Spleen (tissue), 11 donors: Measurements from ENCODE around the gene MAMLD1. TPM values are rescaled to one million over a fixed set of nuclear protein-coding genes. Genes with fewer than 3 reads are reported as not detected.

ENCODE experiments used
- DNase-seq: peaks from one replicate; pipeline ENCODE4 v3.0.0-alpha.2; 2020
- H3K27ac ChIP-seq, 8 donors: fragments of 200-600 bp; sonication (generic) in 7 of 8; 1 replicate in 4 of 8; 2 replicates in 4 of 8; pipeline versions ENCODE4 v1.5.0 to v1.8.0; 2016 to 2021; ENCODE audit warnings: inconsistent platforms in 4 of 8, mild to moderate bottlenecking in 4 of 8, moderate library complexity in 1 of 8
- H3K27me3 ChIP-seq, 7 donors: fragments of 200-600 bp; sonication (generic) in 6 of 7; replicated peaks in 1 of 7; 1 replicate in 4 of 7; 2 replicates in 3 of 7; pipeline versions ENCODE4 v1.5.0 to v1.8.0; 2016 to 2021; ENCODE audit warnings: inconsistent platforms in 3 of 7, mild to moderate bottlenecking in 1 of 7
- H3K36me3 ChIP-seq, 6 donors: fragments of 200-600 bp; sonication (generic) in 5 of 6; 1 replicate in 4 of 6; 2 replicates in 2 of 6; pipeline versions ENCODE4 v1.5.0 to v1.8.0; 2016 to 2021; ENCODE audit warnings: inconsistent platforms in 2 of 6
- H3K4me1 ChIP-seq, 6 donors: fragments of 200-600 bp; sonication (generic) in 5 of 6; 1 replicate in 3 of 6; 2 replicates in 3 of 6; pipeline versions ENCODE4 v1.5.0 to v1.8.0; 2016 to 2021; ENCODE audit warnings: inconsistent platforms in 3 of 6
- H3K4me3 ChIP-seq, 8 donors: fragments of 200-600 bp; sonication (generic) in 7 of 8; 1 replicate in 4 of 8; 2 replicates in 4 of 8; pipeline versions ENCODE4 v1.5.0 to v1.8.0; 2016 to 2021; ENCODE audit warnings: inconsistent platforms in 4 of 8, mild to moderate bottlenecking in 4 of 8, moderate library complexity in 2 of 8
- H3K9me3 ChIP-seq, 8 donors: fragments of 200-600 bp; sonication (generic) in 7 of 8; 1 replicate in 4 of 8; 2 replicates in 4 of 8; pipeline versions ENCODE4 v1.5.0 to v1.8.0; 2016 to 2021; ENCODE audit warnings: inconsistent platforms in 4 of 8
- CTCF ChIP-seq, 11 experiments: fragments of 200-600 bp in 7 of 11; fragments of 450-650 bp in 4 of 11; sonication (generic) in 4 of 11; IDR thresholded peaks in 8 of 11; conservative IDR thresholded peaks in 3 of 11; 1 replicate in 7 of 11; 2 replicates in 4 of 11; pipeline versions ENCODE4 v1.4.0 to v1.8.0; 2016 to 2021; ENCODE audit warnings: antibody characterized with exemption in 11 of 11, inconsistent platforms in 4 of 11, mild to moderate bottlenecking in 1 of 11
- POLR2A ChIP-seq, 3 donors: fragments of 450-650 bp; IDR thresholded peaks; one replicate each; pipeline ENCODE4 v1.5.1; 2017; ENCODE audit warnings: antibody characterized with exemption in 3 of 3, mild to moderate bottlenecking in 1 of 3
- POLR2AphosphoS5 ChIP-seq, 3 donors: sonication (generic); formaldehyde crosslinking; IDR thresholded peaks; one replicate each; pipeline ENCODE4 v1.5.1; 2017; ENCODE audit warnings: antibody characterized with exemption in 3 of 3
- WGBS, 5 donors: extraction: QIAGEN DNeasy Blood & Tissue Kit in 3 of 5; methylation state at CpG; one replicate each; pipeline versions ENCODE4 v1.1.5 to v1.1.7; 2013 to 2018; 5-methylcytosine and 5-hydroxymethylcytosine counted together
- intact Hi-C: fragments of 100-400 bp; cut with DNase I; formaldehyde crosslinking; loops from one replicate; pipeline ENCODE4 v1.15.0; 2023; ENCODE audit warnings: low total_unique reads
- polyA plus RNA-seq, 3 donors: library from polyadenylated mRNA; stranded (reverse); fragments of 200-250 nt; gene quantifications; one replicate each; pipeline ENCODE4 v1.2.1, GENCODE V29; 2013
- total RNA-seq, 7 donors: library from RNA; depleted of rRNA in 3 of 7; stranded (reverse); fragments of >200 nt in 3 of 7; fragmentation: NEBNext Ultra II Directional in 4 of 7; extraction: Animal tissue kit (Norgen Biotek cat#: 25700) in 4 of 7; gene quantifications; one replicate each; pipeline versions ENCODE4 v1.1.0 to v1.2.1, GENCODE V29; 2016 to 2021
- donor health status: healthy with polysubstance abuse.
- donor health status: DM: no; HTN: no; CAD: no; lungs with moderate emphysema.
- donor health status: DM: no; HTN: no; CAD: no.
- donor health status: Bipolar disorder and iron deficiency.
- donor health status: healthy.
- donor health status: DM: no; HTN: no; CAD: no.
- donor health status: DM: yes; HTN: yes; CAD: no.

The MAMLD1 gene
- total and polyA plus RNA-seq, 10 donors, result 1.2 to 7.3 (median 3.7) TPM

- DNase-seq, result no peak
- H3K9me3 ChIP-seq, result no peaks in the 10 kb centered on the region
- H3K4me1 ChIP-seq, result no peaks in the 10 kb centered on the region
- no peaks in the 10 kb centered on the region for H3K36me3 ChIP-seq
- intact Hi-C loops, result no loop called here
- H3K27me3 ChIP-seq, result no peaks in the 10 kb centered on the region
- WGBS, 5 donors, result 54 to 81% (median 77%) methylated on average over 7 of the region's 7 CpGs
- TF ChIP-seq POLR2AphosphoS5 (IDR thresholded peaks at IDR 0.05) (no peak), POLR2A (IDR thresholded peaks at IDR 0.05) (no peak), CTCF (IDR thresholded peaks at IDR 0.05 in 8 of 11, conservative IDR thresholded peaks at IDR 0.05 in 3 of 11) (no peak)
- no peak overlapping the region for H3K27ac ChIP-seq
- H3K4me3 ChIP-seq, result no peak overlapping the region
Observed at GRCh38 chrX:150558424-150558823, 195.3 kb downstream of the MAMLD1 start.

Other genes with a start within 250 kb of the MAMLD1 start
- gene MTM1, start 205.3 kb downstream of the MAMLD1 start, total RNA-seq, result 10 to 100 TPM; 24.9 to 39.5 (median 27.1) TPM
- 1 to 10 TPM; 6.3 to 9.8 (median 7.0) TPM for gene MTM1, start 205.3 kb downstream of the MAMLD1 start, polyA plus RNA-seq